ENCODE measurements around the gene DLGAP1.

GRCh38 chr18:3798032-3798431 lies 657.1 kb downstream of the DLGAP1 start:
- TF ChIP-seq CTCF (IDR thresholded peaks at IDR 0.05; ENCODE audit: poor library complexity) (no peak), EZH2 (IDR thresholded peaks at IDR 0.05; ENCODE audit: borderline replicate concordance) (no peak)
